IMR-90 (cell line): ENCODE measurements around the gene PYDC2. TPM values are rescaled to one million over a fixed set of nuclear protein-coding genes. Genes with fewer than 3 reads are reported as not detected.

Source experiments
- ATAC-seq: fragments of 200-7000 bp; cut with Tn5 transposase; 2 replicates; pipeline ENCODE4 v1.9.1; 2020; ENCODE audit warnings: low read depth, mild to moderate bottlenecking, moderate library complexity
- BruUV-seq: library from RNA; stranded (reverse); fragments of 400-500 nt; replicated peaks from 2 replicates; lab custom pipeline; 2021; lab: Mats Ljungman, UMichigan
- CTCF ChIA-PET: fragments of 300-600 bp; formaldehyde crosslinking; extraction: SDS; loops from one replicate; lab custom pipeline; 2021; ENCODE audit warnings: antibody characterized with exemption; lab: Yijun Ruan, JAX
- POLR2A ChIA-PET: fragments of 300-600 bp; sonication (Branson Sonifier 250); formaldehyde crosslinking; loops from one replicate; lab custom pipeline; 2022; ENCODE audit warnings: antibody characterized with exemption; ENCODE audit not compliant: unreplicated experiment; lab: Charles Lee
- DNase-seq: peaks from one replicate; pipeline ENCODE4 v3.0.0; 2013
- H2AFZ ChIP-seq: replicated peaks from 2 replicates; pipeline ENCODE3; 2013; ENCODE audit warnings: low read length, mild to moderate bottlenecking; ENCODE audit not compliant: poor library complexity
- H2AK5ac ChIP-seq: 2 replicates; pipeline ENCODE4 v1.6.1; 2013; ENCODE audit warnings: low read depth, low read length, inconsistent platforms
- H2AK9ac ChIP-seq: replicated peaks from 2 replicates; pipeline ENCODE3; 2013; ENCODE audit warnings: mild to moderate bottlenecking, low read depth, low read length, moderate library complexity; ENCODE audit not compliant: poor library complexity
- H2BK120ac ChIP-seq: 2 replicates; pipeline ENCODE4 v1.6.1; 2013; ENCODE audit warnings: low read depth, low read length, inconsistent platforms
- H2BK15ac ChIP-seq: 3 replicates; pipeline ENCODE4 v1.6.1; 2013; ENCODE audit warnings: low read depth, low read length, inconsistent platforms
- H2BK20ac ChIP-seq: 2 replicates; pipeline ENCODE4 v1.6.1; 2013; ENCODE audit warnings: low read depth, mild to moderate bottlenecking, inconsistent platforms, low read length, moderate library complexity
- H2BK5ac ChIP-seq: 2 replicates; pipeline ENCODE4 v1.6.1; 2013; ENCODE audit warnings: mild to moderate bottlenecking, low read depth, low read length, inconsistent platforms; ENCODE audit not compliant: poor library complexity, severe bottlenecking
- H3K14ac ChIP-seq: replicated peaks from 2 replicates; pipeline ENCODE4 v1.6.1; 2013; ENCODE audit warnings: low read depth, low read length, inconsistent platforms
- H3K18ac ChIP-seq: 2 replicates; pipeline ENCODE4 v1.6.1; 2013; ENCODE audit warnings: low read depth, low read length, control low read depth
- H3K23ac ChIP-seq: 2 replicates; pipeline ENCODE4 v1.6.1; 2013; ENCODE audit warnings: low read depth, low read length, inconsistent platforms
- H3K27ac ChIP-seq: 2 replicates; pipeline ENCODE4 v1.5.1; 2013; ENCODE audit warnings: mild to moderate bottlenecking, control low read depth, low read length; ENCODE audit not compliant: insufficient read depth
- H3K27me3 ChIP-seq: 2 replicates; pipeline ENCODE4 v1.6.1; 2013; ENCODE audit warnings: low read length; ENCODE audit not compliant: control insufficient read depth, insufficient read depth
- H3K36me3 ChIP-seq: 2 replicates; pipeline ENCODE4 v1.6.1; 2013; ENCODE audit warnings: low read length, mixed read lengths; ENCODE audit not compliant: control insufficient read depth, insufficient read depth
- H3K4ac ChIP-seq: 2 replicates; pipeline ENCODE4 v1.6.1; 2013; ENCODE audit warnings: low read depth, low read length, inconsistent platforms
- H3K4me1 ChIP-seq: 2 replicates; pipeline ENCODE4 v1.6.1; 2013; ENCODE audit warnings: low read length, mixed read lengths; ENCODE audit not compliant: control insufficient read depth, insufficient read depth
- H3K4me2 ChIP-seq: 2 replicates; pipeline ENCODE4 v1.6.1; 2013; ENCODE audit warnings: low read depth, mild to moderate bottlenecking, control low read depth, low read length, moderate library complexity
- H3K4me3 ChIP-seq: 2 replicates; pipeline ENCODE4 v1.5.1; 2013; ENCODE audit warnings: low read depth, mild to moderate bottlenecking, control low read depth, low read length, moderate library complexity; ENCODE audit not compliant: insufficient read depth
- H3K56ac ChIP-seq: 2 replicates; pipeline ENCODE4 v1.6.1; 2013; ENCODE audit warnings: low read length, inconsistent platforms; ENCODE audit not compliant: insufficient read depth; ENCODE audit errors: extremely low read depth
- H3K79me1 ChIP-seq, 2 experiments: 2 replicates each; pipeline ENCODE4 v1.6.1; 2013; ENCODE audit warnings: low read length in 2 of 2, inconsistent platforms in 1 of 2, low read depth in 1 of 2
- H3K9ac ChIP-seq: 2 replicates; pipeline ENCODE4 v1.6.1; 2013; ENCODE audit warnings: low read depth, low read length, control low read depth
- H3K9me1 ChIP-seq: 2 replicates; pipeline ENCODE4 v1.6.1; 2013; ENCODE audit warnings: low read length, inconsistent platforms; ENCODE audit not compliant: insufficient read depth
- H3K9me3 ChIP-seq: 2 replicates; pipeline ENCODE4 v1.6.1; 2013; ENCODE audit warnings: low read length; ENCODE audit not compliant: control insufficient read depth, insufficient read depth
- H4K20me1 ChIP-seq: 2 replicates; pipeline ENCODE4 v1.6.1; 2013; ENCODE audit warnings: low read length, inconsistent platforms; ENCODE audit not compliant: insufficient read depth
- H4K5ac ChIP-seq: 2 replicates; pipeline ENCODE4 v1.6.1; 2013; ENCODE audit warnings: mild to moderate bottlenecking, low read depth, low read length, control low read depth
- H4K8ac ChIP-seq, 2 experiments: 2 replicates each; pipeline ENCODE4 v1.6.1; 2013; ENCODE audit warnings: low read depth in 2 of 2, low read length in 2 of 2, control low read depth in 1 of 2, inconsistent platforms in 1 of 2
- H4K91ac ChIP-seq: 2 replicates; pipeline ENCODE4 v1.6.1; 2013; ENCODE audit warnings: low read depth, low read length, inconsistent platforms; ENCODE audit not compliant: insufficient read depth
- BHLHE40 ChIP-seq: fragments of 150-350 bp; IDR thresholded peaks from 2 replicates; pipeline ENCODE4 v1.6.1; 2016; ENCODE audit warnings: mild to moderate bottlenecking, low read depth, low read length
- CEBPB ChIP-seq: IDR thresholded peaks from 2 replicates; pipeline ENCODE4 v1.6.1; 2012; ENCODE audit warnings: low read depth, low read length, improper control_type of control experiment
- CHD1 ChIP-seq: IDR thresholded peaks from 2 replicates; pipeline ENCODE4 v1.6.1; 2012; ENCODE audit warnings: low read depth, low read length, improper control_type of control experiment
- FOS ChIP-seq: fragments of 150-350 bp; IDR thresholded peaks from 2 replicates; pipeline ENCODE4 v1.6.1; 2016; ENCODE audit warnings: low read depth, low read length
- MAFK ChIP-seq: IDR thresholded peaks from 2 replicates; pipeline ENCODE4 v1.6.1; 2012; ENCODE audit warnings: low read depth, low read length, improper control_type of control experiment
- MAZ ChIP-seq: IDR thresholded peaks from 2 replicates; pipeline ENCODE4 v1.6.1; 2012; ENCODE audit warnings: low read depth, mild to moderate bottlenecking, low read length, improper control_type of control experiment, moderate library complexity, borderline replicate concordance
- MXI1 ChIP-seq: IDR thresholded peaks from 2 replicates; pipeline ENCODE4 v1.6.1; 2012; ENCODE audit warnings: low read depth, mild to moderate bottlenecking, low read length, moderate library complexity, borderline replicate concordance
- NFE2L2 ChIP-seq: fragments of 150-350 bp; IDR thresholded peaks from 2 replicates; pipeline ENCODE4 v1.6.1; 2016; ENCODE audit warnings: low read depth, mild to moderate bottlenecking, low read length
- POLR2A ChIP-seq: IDR thresholded peaks from 2 replicates; pipeline ENCODE4 v1.6.1; 2012; ENCODE audit warnings: mild to moderate bottlenecking, low read depth, low read length
- RAD21 ChIP-seq: IDR thresholded peaks from 2 replicates; pipeline ENCODE4 v1.6.1; 2012; ENCODE audit warnings: low read length, improper control_type of control experiment
- RCOR1 ChIP-seq: IDR thresholded peaks from 2 replicates; pipeline ENCODE4 v1.6.1; 2012; ENCODE audit warnings: mild to moderate bottlenecking, low read length, improper control_type of control experiment; ENCODE audit not compliant: insufficient replicate concordance
- RFX5 ChIP-seq: IDR thresholded peaks from 2 replicates; pipeline ENCODE4 v1.8.0; 2012; ENCODE audit warnings: low read depth, mild to moderate bottlenecking, low read length, moderate library complexity
- SMC3 ChIP-seq: fragments of 150-350 bp; IDR thresholded peaks from 2 replicates; pipeline ENCODE4 v1.6.1; 2016; ENCODE audit warnings: low read depth, mild to moderate bottlenecking, antibody characterized with exemption, low read length, moderate library complexity
- USF2 ChIP-seq: fragments of 150-350 bp; IDR thresholded peaks from 2 replicates; pipeline ENCODE4 v1.6.1; 2017; ENCODE audit warnings: mild to moderate bottlenecking, antibody characterized with exemption, low read length, low read depth
- WGBS, 2 experiments: methylation state at CpG; one replicate each; pipeline versions ENCODE4 v1.1.5 to v1.1.7; 2013; ENCODE audit warnings: missing lambda C conversion rate in 2 of 2; ENCODE audit not compliant: insufficient read length in 1 of 2; ENCODE audit errors: extremely low coverage in 2 of 2; 5-methylcytosine and 5-hydroxymethylcytosine counted together
- dilution Hi-C: fragments of 300-500 bp; cut with HindIII; formaldehyde crosslinking; loops from one replicate; pipeline ENCODE4 v1.14.3; 2018; ENCODE audit warnings: low sequenced_read_pairs; ENCODE audit not compliant: unreplicated experiment
- in situ Hi-C: fragments of 300-500 bp; cut with MboI; formaldehyde crosslinking; loops from 3 replicates; pipeline ENCODE4 v1.14.3; 2019; ENCODE audit warnings: low sequenced_read_pairs, inconsistent platforms, mixed read lengths
- intact Hi-C: fragments of 100-400 bp; cut with micrococcal nuclease; formaldehyde crosslinking; loops from 2 replicates; pipeline ENCODE4 v1.10.0; 2022
- polyA plus RNA-seq, 3 experiments: library from polyadenylated mRNA; depleted of rRNA; stranded (reverse); fragments of >200 nt; gene quantifications; 2 replicates each; pipeline ENCODE4 v1.2.3, GENCODE V29; 2012; ENCODE audit warnings: low replicate concordance in 1 of 3
- total RNA-seq: library from RNA; depleted of rRNA; stranded (reverse); fragments of >200 nt; gene quantifications from 2 replicates; pipeline ENCODE4 v1.2.3, GENCODE V29; 2012
- TF ChIP-seq, protein P1 (sequence below): fragments of 150-350 bp; IDR thresholded peaks from 2 replicates; pipeline ENCODE4 v1.6.1; 2016; ENCODE audit warnings: low read depth, mild to moderate bottlenecking, low read length, moderate library complexity, borderline replicate concordance
- TF ChIP-seq, protein P2 (sequence below): conservative IDR thresholded peaks from 2 replicates; pipeline ENCODE4 v1.5.1; 2012; ENCODE audit warnings: mild to moderate bottlenecking, low read depth, low read length, improper control_type of control experiment

The PYDC2 gene
- total and polyA plus RNA-seq, 2 of the 4 experiments (the other 2 are of a cell fraction), result not detected

GRCh38 chr3:191434024-191434423 lies 26.9 kb upstream of the PYDC2 start:
- Histone ChIP-seq H3K9me1 (no peaks in the 10 kb centered on the region), H3K23ac (no peak overlapping the region), H3K4me1 (no peaks in the 10 kb centered on the region), H3K9ac (no peak overlapping the region), H3K4ac (no peak overlapping the region), H2AK5ac (no peak overlapping the region), H4K91ac (no peak overlapping the region), H3K9me3 (no peaks in the 10 kb centered on the region), H4K8ac (no peak overlapping the region), H2BK5ac (no peak overlapping the region), H3K56ac (no peak overlapping the region), H2AFZ (no peak overlapping the region), H2BK20ac (no peak overlapping the region), H2BK120ac (no peak overlapping the region), H2BK15ac (no peak overlapping the region), H3K27me3 (no peaks in the 10 kb centered on the region), H4K20me1 (no peaks in the 10 kb centered on the region), H3K18ac (no peak overlapping the region), H2AK9ac (no peak overlapping the region), H3K27ac (no peak overlapping the region), H3K14ac (no peak overlapping the region), H3K79me1 (no peaks in the 10 kb centered on the region), H3K4me3 (no peak overlapping the region), H4K5ac (no peak overlapping the region), H3K36me3 (no peaks in the 10 kb centered on the region), H3K4me2 (no peak overlapping the region)
- no TSS peak for BruUV-seq
- in situ Hi-C loops, result no loop called here
- DNase-seq (no peak), ATAC-seq (no peak)
- WGBS, 2 experiments, result no CpG with 5 or more reads among the region's 1 CpG
- TF ChIP-seq MAFK, result no peak
- no peak for TF ChIP-seq NFE2L2
- no peak for TF ChIP-seq CEBPB
- no peak for TF ChIP-seq RCOR1
- TF ChIP-seq MXI1, result no peak
- TF ChIP-seq CHD1, result no peak
- TF ChIP-seq SMC3, result no peak
- TF ChIP-seq, protein P1, sequence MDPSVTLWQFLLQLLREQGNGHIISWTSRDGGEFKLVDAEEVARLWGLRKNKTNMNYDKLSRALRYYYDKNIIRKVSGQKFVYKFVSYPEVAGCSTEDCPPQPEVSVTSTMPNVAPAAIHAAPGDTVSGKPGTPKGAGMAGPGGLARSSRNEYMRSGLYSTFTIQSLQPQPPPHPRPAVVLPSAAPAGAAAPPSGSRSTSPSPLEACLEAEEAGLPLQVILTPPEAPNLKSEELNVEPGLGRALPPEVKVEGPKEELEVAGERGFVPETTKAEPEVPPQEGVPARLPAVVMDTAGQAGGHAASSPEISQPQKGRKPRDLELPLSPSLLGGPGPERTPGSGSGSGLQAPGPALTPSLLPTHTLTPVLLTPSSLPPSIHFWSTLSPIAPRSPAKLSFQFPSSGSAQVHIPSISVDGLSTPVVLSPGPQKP, result no peak
- TF ChIP-seq FOS, result no peak
- TF ChIP-seq, protein P2, sequence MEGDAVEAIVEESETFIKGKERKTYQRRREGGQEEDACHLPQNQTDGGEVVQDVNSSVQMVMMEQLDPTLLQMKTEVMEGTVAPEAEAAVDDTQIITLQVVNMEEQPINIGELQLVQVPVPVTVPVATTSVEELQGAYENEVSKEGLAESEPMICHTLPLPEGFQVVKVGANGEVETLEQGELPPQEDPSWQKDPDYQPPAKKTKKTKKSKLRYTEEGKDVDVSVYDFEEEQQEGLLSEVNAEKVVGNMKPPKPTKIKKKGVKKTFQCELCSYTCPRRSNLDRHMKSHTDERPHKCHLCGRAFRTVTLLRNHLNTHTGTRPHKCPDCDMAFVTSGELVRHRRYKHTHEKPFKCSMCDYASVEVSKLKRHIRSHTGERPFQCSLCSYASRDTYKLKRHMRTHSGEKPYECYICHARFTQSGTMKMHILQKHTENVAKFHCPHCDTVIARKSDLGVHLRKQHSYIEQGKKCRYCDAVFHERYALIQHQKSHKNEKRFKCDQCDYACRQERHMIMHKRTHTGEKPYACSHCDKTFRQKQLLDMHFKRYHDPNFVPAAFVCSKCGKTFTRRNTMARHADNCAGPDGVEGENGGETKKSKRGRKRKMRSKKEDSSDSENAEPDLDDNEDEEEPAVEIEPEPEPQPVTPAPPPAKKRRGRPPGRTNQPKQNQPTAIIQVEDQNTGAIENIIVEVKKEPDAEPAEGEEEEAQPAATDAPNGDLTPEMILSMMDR, result no peak
- TF ChIP-seq BHLHE40, result no peak
- TF ChIP-seq MAZ, result no peak
- no peak for TF ChIP-seq USF2
- no peak for TF ChIP-seq RFX5
- no peak for TF ChIP-seq RAD21
- TF ChIP-seq POLR2A, result no peak
- ChIA-PET POLR2A (no interaction called here), CTCF (interaction anchor here (0.6 kb wide), 1 partner anchor 383 kb away, joined by 3 read pairs; no protein-coding TSS in a partner anchor)
- intact Hi-C loops, result no loop called here
- dilution Hi-C loops, result no loop called here
